Gastrocnemius medialis (tissue), 4 donors: ENCODE results near the gene PCBP2.
"Not testable (repeated sequence)": the region's sequence is repeated elsewhere in the genome, so short reads cannot be mapped to it uniquely, and the experiment has no call there.

Experiments
- CTCF ChIP-seq, 5 experiments: fragments of 450-650 bp in 3 of 5; fragments of 200-600 bp in 2 of 5; sonication (generic) in 2 of 5; IDR thresholded peaks in 4 of 5; conservative IDR thresholded peaks in 1 of 5; 1 replicate in 4 of 5; 2 replicates in 1 of 5; pipeline ENCODE4 v1.5.1; 2016 to 2019; ENCODE audit warnings: antibody characterized with exemption in 5 of 5, mild to moderate bottlenecking in 3 of 5, moderate library complexity in 3 of 5
- POLR2A ChIP-seq, 2 donors: fragments of 450-650 bp; IDR thresholded peaks; one replicate each; pipeline ENCODE4 v1.6.1; 2017; ENCODE audit warnings: antibody characterized with exemption in 2 of 2, mild to moderate bottlenecking in 2 of 2, moderate library complexity in 2 of 2

- TF ChIP-seq POLR2A (IDR thresholded peaks at IDR 0.05); CTCF (IDR thresholded peaks at IDR 0.05 in 4 of 5, conservative IDR thresholded peaks at IDR 0.05 in 1 of 5): not testable (repeated sequence)
These were observed 7.1 kb upstream of the PCBP2 start for GRCh38 chr12:53444593-53445325.
